GM11168 (cell line): ENCODE results near the gene PARK7.
"Not testable (repeated sequence)": the region's sequence is repeated elsewhere in the genome, so short reads cannot be mapped to it uniquely, and the experiment has no call there.

Experiments used
- in situ Hi-C: fragments of 300-500 bp; cut with MboI; formaldehyde crosslinking; loops from one replicate; pipeline ENCODE4 v1.12.0; 2022; ENCODE audit warnings: low sequenced_read_pairs; ENCODE audit not compliant: unreplicated experiment

PARK7 gene

GRCh38 chr1:7961216-7962013 is at the start of gene PARK7:
Gene PARK7 (plus strand): TSS chr1:7961711. CDS start chr1:7962786, 1,075 bp downstream.
- in situ Hi-C loops, result no loop called here

DNA sequence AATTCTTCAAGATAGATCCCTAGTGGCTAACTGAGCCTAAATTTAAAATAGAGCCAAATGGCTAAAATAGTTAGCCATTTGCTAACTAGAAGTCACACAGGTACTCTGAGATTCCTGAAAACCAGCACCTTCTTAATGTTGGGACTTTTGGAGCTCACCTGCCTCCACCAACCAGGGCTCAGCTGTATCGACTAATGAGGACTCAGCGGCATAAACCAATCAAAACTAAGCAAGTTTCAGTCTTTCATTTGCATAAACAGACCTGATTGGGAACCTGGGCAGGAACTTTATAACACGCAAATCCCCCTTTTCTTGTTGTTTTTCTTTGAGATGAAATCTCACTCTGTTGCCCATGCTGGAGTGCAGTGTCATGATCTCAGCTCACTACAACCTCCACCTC is 49.4 kb upstream of the PARK7 start:
- in situ Hi-C loops, result loop anchor here (10.0 kb wide), 1 partner anchor 247 kb away; no protein-coding TSS in a partner anchor

DNA sequence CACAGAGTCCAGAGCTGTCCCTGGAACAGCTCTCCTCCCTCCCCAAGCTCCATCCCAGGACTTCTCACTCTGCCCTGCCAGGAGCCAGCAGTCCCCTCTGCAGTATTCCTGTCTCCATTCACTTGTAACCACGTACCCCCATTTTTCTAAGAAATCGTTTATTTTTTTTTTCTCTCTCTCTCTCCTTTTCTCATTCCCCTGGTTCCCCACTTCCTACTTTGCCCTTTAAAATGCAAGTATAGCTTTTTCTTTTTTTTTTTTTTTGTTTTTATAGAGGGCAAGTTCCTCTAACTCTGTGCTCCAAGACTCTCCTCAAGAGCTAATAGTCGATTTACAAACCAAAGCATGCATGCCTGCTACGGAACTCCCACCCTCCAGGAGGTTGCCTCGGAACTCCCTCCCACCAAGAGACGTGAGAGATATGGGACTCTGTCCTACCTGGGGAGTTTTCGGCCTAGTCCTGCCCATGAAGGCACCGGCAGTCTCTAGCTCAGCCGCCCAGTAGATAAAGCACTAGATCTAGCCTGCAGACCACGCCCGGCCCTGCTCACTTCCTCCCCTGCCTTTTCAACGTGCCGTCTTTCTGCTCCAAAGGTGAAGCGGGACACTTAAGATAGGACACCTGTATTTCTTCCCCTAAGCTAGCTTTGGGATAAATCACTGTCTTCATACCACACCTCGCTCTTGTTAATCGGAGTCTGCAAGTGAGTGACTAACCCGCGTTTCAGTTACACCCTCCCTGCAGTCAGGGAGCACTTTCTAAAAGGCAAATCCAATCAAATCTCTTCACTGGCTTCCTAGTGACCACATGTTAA is 48.6 kb upstream of the PARK7 start:
- in situ Hi-C loops, result loop anchor here (10.0 kb wide), 1 partner anchor 248 kb away; no protein-coding TSS in a partner anchor

- in situ Hi-C loops, result loop anchor here (10.0 kb wide), 1 partner anchor 251 kb away; no protein-coding TSS in a partner anchor
These were observed 45.5 kb upstream of the PARK7 start for GRCh38 chr1:7915826-7916500.

DNA sequence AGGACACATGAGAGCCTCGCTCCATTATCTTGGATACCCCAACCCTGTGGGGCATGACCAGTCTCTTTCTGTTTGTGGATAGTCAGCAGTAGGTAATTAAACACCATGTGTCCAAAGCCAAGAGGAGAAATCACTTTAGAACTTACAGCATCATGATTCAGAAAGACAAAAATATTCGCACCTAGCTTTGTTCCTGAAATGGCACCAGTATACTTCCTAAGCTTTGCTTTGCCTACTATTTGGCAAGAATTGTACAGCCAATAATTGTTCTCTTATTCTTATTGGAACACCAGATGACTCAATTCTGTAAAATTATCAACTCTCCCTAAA is 45.0 kb upstream of the PARK7 start:
- in situ Hi-C loops, result loop anchor here (10.0 kb wide), 1 partner anchor 252 kb away; no protein-coding TSS in a partner anchor

DNA sequence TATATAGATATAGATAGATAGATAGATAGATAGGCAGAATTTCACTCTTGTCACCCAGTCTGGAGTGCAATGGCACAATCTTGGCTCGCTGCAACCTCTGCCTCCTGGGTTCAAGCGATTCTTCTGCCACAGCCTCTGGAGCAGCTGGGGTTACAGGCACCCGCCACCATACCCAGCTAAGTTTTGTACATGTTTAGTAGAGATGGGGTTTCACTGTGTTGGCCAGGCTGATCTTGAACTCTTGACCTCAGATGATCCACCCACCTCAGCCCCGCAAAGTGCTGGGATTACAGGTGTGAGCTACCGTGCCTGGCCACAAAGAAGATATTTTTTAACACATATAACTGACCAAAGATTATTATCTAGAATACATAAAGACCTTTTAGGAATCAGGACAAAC is 43.5 kb upstream of the PARK7 start:
- in situ Hi-C loops, result loop anchor here (10.0 kb wide), 1 partner anchor 253 kb away; no protein-coding TSS in a partner anchor

DNA sequence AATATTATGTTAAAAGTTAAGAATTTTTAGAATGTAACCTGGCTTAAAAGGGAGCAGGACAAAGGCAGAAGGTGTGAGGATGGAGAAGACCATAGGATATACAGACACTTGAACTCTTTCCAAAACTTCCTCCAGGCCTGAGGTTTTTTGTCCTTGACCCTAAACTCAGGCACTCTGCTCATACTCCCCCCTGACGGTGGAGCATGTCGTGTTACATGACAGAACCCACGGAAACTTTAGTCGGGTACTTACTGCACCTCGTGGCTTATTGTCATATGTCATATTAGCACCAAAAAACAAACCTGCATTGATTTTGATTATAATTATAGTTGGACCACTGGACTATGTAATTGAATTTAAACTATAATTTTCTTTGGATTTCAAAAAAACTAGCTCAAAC is 41.6 kb upstream of the PARK7 start:
- in situ Hi-C loops, result loop anchor here (10.0 kb wide), 1 partner anchor 255 kb away; no protein-coding TSS in a partner anchor

- in situ Hi-C loops, result no loop called here
These were observed 39.7 kb upstream of the PARK7 start for GRCh38 chr1:7921796-7922195.

DNA sequence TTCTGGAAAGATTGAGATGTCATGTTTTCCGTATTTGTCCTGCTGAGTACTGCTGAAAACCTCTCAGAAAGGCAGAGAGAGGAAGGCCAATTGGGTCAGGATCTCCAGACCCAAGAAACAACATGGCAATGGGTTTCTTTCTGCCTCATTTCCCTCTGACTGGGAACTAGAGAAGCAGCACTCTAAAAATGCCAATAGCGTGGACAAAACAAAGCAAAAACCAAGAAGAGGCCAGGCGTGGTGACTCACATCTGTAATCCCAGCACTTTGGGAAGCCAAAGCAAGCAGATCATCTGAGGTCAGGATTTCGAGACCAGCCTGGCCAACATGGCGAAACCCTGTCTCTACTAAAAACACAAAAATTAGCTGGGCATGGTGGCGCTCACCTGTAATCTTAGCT is 39.2 kb upstream of the PARK7 start:
- in situ Hi-C loops, result no loop called here

DNA sequence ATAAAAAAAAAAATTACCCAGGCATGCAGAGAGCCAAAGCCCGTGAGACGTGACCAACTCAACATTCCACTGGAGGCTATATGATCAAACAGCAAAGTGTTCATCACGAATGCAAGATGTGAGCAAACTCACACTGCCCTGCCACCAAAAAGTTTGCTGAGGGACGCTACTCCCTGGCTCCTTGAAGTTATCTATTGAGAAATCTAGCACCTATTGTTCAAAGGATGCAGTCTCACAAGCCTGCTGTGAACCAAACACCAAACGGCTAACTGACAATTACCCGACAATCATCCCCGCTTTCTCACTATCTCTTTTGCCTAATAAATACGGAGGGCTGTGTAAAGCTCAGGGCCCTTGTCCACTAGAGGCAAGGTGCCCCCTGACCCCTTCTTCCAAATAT is 34.5 kb upstream of the PARK7 start:
- in situ Hi-C loops, result not testable (repeated sequence)

DNA sequence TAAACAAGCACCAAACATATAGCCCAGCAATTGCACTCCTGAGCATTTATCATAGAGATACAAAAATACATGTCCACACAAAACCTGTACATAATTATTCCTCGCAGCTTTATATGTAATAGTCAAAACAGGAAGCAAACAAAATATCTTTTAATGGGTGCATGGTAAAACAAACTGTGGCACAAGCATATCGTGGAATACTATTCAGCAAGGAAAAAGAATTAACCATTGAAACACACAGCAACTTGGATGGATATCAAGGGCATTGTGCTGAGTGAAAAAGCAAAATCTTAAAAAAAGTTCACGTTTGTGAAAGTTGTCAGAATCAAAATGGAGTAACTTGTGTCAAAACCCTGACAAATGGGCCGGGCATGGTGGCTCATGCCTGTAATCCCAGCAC is 33.3 kb upstream of the PARK7 start:
- in situ Hi-C loops, result no loop called here

DNA sequence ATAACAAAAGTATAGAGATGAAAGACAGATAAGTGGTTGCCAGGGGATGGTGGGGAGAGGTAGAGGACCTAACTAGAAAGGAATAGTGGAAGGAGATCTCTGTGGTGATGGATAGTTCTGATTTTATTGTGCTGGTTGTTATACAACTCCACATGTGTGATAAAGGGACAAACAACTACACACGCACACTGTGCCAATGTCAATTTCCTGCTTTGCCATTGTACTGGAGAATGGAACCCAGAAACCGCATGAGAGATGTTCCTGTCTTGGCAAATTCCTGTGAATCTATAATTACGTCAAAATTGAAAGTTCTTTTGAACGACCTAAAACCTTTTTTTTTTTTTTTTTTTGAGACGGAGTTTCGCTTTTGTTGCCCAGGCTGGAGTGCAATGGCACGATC is 31.9 kb upstream of the PARK7 start:
- in situ Hi-C loops, result no loop called here

GRCh38 chr1:7930645-7931445 is 30.7 kb upstream of the PARK7 start:
- in situ Hi-C loops, result no loop called here

DNA sequence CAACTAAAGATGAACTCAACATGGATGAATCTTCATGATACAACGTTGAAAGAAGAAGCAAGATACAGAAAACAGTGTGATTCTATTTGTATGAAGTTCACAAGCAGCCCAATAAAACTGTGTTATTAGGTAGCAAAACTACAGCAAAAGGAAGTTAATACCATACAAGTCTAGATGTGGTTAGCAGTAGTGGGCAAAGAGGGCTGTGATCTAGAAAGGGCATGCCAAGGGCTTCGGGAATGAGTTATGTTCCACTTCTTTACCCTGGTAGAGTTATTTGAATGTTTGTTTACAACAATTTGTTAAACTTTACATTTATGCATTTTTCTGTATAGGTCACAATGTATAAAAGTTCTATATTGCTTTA is 30.1 kb upstream of the PARK7 start:
- in situ Hi-C loops, result no loop called here

- in situ Hi-C loops, result no loop called here
These were observed 28.9 kb upstream of the PARK7 start for GRCh38 chr1:7932524-7933138.

- in situ Hi-C loops, result no loop called here
These were observed 23.4 kb upstream of the PARK7 start for GRCh38 chr1:7938070-7938469.

DNA sequence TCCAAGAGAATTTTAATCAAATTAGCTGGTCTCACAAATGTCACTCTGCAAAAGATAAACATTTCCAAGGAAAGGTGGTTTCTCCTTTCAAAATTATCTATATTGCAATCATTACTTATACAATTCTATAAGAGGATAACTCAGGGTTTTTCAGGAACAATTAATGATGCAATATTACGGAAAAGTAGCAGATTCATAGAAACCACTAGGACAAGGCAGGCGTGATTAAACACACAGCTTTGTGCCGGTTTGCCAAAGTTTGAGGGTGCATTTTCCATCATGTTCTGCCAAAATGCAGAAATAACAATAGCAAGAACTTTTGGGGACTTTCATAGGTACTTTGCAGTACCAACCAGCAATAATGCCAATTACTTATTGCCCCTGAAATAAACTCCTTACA is 21.5 kb upstream of the PARK7 start:
- in situ Hi-C loops, result no loop called here

DNA sequence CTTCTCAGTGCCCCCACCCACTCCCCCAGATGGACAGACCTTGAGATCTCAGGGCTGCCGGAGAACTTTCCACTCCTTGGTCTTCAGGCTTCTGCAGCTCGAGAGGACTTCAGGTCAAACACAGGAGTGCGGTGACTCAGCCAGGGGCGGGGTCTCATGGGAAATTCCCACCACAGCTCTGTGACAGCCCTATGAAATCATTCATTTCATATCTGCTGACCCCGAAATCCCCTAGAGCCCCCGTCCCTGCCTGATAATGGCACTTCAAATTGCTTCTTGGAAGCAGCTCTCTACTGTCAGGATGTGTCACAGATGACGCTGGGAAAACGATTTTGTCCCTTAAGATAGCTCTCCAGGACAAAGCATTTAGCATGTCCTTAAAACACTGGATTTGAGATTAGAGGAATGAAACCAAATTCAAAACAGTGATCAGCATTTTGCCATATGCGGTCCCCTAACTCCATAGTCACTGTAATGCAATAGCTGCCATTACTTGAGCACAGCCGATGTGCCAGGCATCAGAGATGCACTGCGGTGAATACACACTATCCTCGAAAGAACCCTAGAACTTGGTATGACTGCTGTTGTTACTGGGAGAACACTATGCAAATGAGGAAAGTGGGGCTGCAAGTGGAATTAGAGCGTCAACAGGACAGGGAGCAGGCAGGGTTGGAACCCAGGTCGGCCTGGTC is 20.6 kb upstream of the PARK7 start, which contains the start of gene TNFRSF9:
TSS of gene TNFRSF9 (minus strand) at position 95 of the 692 bp plus-strand sequence. CDS start 845 bp downstream, outside the sequence.
- in situ Hi-C loops, result no loop called here

DNA sequence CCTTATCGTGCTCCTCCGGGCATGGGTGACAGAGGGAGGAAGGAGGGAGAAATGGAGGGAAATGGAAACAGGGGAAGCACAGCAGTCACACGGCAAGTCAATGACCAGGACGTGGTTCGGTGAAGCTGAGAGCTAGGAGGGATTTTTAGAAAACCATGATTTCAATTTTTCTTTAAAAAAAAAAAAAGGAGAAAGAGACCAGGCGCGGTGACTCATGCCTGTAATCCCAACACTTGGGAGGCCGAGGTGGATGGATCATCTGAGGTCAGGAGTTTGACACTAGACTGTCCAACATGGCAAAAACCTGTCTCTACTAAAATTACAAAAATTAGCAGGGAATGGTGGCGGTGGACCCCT is 20.1 kb upstream of the PARK7 start:
- in situ Hi-C loops, result no loop called here
